Renal cortical epithelial cell (primary cell): ENCODE results near the gene BCL2L15. TPM values are rescaled to one million over a fixed set of nuclear protein-coding genes. Genes with fewer than 3 reads are reported as not detected.
"Not testable (repeated sequence)": the region's sequence is repeated elsewhere in the genome, so short reads cannot be mapped to it uniquely, and the experiment has no call there.

Experiments used
- DNase-seq: peaks from one replicate; pipeline ENCODE4 v3.0.0-alpha.2; 2011; ENCODE audit warnings: low read depth
- total RNA-seq: library from RNA; depleted of rRNA; stranded (reverse); fragments of >200 nt; gene quantifications from 2 replicates; pipeline ENCODE4 v1.2.3, GENCODE V29; 2014

The BCL2L15 gene
- total RNA-seq, 1 donor from 2014 or later: 8.5 TPM

DNA sequence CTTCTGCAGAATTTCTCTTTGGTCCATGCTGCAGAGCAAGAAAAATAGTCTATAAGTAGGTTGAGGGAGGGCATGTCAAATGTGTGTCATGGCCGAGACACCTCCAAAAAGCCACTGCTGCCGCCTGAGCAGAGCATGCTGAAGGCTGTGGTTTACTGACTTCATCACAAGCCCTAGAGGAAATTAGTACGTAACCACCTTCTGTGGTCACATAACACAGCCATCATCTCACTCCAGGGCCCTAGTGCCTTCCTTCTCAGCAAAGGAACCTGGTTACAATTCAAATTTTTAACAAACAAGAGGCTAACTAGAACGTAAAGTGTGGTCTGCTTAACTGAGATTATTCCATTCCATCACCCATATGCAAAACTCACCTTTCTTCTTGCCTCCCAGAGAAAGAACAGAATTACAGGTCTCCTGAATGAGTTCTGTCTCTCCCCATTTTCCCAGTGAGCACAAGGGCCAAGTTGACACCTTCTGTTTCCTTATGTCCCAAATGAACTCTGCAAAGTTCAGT lies 15.7 kb downstream of the BCL2L15 start, which contains the start of gene PTPN22:
Gene PTPN22 (minus strand): TSS at position 116 of the 517 bp plus-strand sequence.
- DNase-seq: peak; percentile 84

DNA sequence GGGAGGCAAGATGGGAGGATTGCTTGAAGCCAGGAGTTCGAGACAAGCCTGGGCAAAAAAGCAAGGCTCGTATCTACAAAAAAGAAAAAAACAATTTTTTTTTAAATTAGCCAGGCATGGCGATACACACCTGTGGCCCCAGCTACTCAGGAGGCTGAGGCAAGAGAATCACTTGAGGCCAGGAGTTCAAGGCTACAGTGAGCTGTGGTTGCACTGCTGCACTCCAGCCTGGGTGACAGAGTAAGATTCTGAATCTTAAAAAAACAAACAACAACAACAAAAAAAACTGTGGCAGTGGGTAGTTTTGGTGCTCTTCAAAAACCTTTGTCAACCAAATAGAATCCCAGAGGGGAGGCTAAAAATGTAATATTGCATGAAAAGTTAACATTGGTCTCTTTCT lies 16.6 kb downstream of the BCL2L15 start:
- DNase-seq: no peak

DNA sequence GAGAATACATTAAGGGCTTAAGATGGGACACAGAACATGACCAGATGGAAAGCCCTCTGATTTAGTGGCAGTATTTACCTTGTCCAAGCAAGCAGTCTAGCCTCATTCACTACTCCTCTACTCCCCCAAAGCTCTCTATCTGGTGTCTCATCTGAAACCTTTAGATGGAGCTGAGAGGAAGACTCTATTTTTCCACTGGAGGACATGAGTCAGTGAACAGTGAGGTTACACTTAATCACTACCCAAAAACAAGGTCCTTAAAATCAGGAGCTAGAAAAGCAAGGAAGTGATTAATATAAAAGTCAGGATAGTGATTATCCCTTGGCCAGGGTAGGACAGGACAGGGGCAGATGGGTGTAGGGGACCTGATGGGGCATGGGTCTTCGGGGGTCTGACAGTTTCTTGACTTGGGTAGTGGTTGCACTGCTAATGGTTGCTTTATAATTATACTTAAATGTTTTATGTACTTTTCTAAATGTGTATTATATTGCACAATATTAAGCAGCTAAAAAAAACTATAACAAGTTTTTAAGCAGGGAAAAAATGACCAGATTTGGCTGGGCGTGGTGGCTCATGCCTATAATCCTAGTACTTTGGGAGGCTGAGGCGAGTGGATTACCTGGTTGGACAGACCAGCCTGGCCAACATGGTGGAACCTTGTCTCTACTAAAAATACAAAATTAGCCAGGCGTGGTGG lies 18.8 kb downstream of the BCL2L15 start:
- peak; percentile 43 for DNase-seq

DNA sequence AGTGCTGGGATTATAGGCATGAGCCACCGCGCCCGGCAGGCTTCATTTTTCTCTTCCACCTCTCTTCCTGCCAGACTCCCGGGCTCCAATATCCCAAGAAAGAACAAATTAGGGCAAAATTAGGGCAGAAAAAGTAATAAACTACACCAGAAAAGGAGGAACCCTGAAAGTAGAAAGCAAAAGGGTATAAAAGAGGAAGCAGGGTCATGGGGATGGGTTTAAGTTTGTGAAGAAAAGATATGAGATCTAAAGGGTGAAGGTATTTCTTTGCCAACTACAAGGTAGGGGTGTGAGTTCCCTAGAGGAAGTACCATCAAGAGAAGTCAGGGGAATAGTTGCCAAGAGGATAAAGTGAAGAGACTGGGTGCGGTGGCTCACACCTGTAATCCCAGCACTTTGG lies 25.7 kb downstream of the BCL2L15 start:
- no peak for DNase-seq

DNA sequence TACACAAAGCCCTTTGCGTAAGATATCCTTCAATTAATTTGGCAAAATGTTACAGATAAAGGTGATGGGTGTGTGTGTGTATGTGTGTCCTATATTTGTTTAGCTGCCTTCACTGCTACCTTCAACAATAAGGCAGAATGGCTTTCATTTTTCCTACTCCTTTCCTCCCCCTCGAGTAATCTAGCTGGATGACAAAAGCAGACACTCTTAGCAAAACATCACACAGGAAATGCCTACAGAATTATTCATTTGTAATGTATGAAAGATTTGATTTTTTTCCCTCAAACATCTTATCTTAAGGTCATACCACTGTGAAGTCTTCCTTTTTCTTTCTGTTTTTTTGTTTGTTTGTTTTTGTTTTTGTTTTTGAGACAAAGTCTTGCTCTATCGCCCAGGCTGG lies 26.5 kb downstream of the BCL2L15 start:
- DNase-seq: peak; percentile 46

DNA sequence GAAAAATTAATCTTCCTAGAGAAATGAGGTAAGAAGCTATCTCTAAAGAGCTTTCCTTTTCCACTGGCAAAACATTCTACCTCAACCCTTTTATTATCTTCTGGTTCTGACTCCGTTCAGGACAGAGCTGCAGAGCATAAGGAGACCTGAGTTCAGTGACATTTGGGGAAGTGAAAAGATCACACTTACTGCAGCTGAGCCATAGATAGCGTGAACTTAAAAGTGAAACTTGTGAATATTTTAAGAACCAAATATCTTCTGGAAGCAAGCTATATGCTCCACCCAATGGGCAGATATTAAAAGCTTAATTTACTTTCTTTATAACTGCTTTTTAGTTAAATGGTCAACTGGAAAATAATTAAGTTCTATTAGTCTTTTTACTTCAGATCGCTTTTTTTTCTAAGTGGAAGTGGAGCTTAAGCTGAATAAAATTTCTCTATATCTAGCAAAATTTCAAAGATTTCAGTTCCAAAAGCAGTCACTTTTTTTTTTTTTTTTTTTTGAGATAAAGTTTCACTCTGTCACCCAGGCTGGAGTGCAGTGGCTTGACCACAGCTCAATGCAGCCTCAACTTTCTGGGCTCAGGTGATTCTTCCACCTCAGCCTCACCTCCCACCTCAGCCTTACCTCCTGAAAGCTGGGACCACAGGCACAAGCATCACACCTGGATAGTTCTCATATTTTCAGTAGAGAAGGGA lies 27.8 kb downstream of the BCL2L15 start:
- no peak for DNase-seq

DNA sequence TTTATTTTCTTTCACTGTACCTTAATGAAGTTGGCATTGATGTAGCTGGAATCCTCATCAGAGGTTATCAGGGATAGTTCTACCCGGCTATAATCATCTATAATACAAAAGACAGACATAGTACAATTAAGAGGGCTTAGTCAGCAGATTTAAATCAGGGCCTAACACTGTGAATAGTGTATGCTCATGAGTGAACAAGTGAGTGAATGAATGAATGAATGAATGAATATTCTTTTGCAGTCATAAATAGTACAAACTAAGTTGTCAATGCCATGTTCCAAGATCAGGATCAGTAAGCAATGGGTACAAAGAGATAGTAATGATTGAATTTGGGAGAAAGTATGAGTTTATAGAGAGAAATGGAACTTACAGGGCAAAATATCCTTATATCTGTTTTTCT lies 28.4 kb downstream of the BCL2L15 start:
- DNase-seq: no peak

DNA sequence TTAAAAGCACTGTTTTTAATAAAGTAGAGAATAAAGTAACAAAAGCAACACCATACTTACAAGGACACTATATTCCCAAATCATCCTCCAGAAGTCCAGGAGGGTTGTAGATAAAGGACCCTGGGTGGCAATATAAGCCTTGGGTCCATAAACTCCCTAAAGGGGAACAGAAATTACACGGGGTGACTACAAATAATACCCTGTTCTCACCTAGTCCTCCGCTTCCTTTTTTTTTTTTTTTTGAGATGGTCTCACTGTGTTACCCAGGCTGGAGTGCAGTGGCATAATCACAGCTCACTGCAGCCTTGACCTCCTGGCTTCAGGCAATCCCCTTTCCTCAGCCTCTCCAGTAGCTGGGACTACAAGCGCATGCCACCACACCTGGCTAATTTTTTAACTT lies 29.0 kb downstream of the BCL2L15 start:
- DNase-seq: no peak

DNA sequence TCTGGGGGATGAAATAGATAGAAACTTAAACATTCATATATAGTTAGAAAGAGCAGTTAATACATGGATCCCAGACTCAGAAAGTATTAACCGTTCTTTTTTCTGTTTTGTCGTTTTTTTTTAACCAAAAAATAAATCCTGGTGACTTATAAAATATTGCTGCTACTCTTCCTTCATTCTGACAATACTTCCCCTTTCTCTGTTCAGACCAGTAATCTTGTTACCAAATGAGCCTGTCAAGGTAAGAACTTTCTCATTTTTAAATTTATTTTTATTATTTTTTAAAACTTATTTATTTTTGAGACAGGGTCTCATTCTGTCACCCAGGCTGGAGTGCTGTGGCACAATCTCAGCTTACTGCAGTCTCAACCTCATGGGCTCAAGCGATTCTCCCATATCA lies 29.6 kb downstream of the BCL2L15 start:
- no peak for DNase-seq

DNA sequence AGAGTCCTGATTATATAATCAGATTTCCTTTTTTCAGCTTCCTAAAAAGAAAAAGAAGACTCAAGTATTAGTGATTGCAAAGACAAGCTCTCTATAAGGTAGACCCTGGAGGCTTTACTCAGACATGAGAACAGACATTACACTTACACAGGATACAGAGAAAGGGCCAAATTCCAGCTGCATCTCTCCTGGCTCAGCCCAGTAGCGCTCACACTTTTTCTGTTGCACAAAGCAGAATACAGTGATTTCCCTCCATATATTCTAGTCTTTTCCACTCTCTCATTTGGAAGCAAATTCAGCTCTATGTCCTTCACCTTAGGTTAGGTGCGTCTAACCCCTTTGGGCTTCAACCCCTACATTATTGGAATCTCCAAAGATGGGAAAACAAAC lies 31.0 kb downstream of the BCL2L15 start:
- DNase-seq: no peak

DNA sequence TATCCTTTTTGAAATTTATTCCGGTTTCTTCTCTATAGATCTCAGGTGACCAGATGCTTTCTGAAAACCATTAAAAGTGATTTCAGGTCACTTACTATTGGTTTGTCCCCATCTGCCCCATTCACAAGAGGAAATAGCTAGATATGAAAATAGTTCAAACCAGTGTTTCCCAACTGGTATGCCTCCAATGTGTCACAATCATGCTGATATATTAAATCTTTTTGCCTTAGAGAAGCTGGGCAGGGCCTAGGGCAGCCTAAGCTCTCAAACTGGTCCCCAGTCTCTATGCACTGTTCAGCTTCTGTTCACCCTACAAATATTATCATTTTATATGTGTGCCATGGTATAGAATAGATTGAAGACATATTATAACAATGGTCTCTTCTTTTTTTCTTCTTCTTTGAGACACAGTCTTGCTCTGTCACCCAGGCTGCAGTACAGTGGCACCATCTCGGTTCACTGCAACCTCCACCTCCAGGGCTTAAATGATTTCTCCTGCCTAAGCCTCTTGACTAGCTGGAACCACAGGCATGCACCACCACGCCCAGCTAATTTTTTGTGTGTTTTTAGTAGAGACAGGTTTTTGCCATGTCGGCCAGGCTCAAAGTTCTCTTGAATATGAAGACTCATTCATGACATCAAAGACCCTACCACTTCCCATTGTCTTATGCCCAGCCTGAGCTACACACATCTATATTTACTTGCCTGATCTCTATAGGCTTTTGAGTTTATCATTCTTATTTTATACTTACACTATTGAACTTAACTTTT lies 31.6 kb downstream of the BCL2L15 start:
- no peak for DNase-seq

DNA sequence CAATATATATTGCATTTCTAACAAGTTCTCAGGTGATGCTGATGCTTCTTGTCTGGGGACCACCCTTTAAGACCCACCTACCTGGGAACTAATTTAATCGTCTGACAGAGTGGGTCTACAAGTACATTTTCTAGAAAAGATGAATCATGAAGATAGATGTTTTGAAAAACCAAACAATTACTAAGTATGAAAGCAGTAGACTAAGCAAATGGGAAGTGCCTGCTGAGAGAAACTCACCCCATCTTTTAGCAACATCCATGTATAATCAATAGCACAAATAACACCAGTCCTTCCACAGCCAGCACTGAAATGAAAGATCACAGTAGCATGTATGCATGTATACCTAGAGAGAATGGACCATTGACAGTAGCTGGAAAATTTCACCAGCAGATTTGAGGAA lies 33.1 kb downstream of the BCL2L15 start:
- DNase-seq: no peak

DNA sequence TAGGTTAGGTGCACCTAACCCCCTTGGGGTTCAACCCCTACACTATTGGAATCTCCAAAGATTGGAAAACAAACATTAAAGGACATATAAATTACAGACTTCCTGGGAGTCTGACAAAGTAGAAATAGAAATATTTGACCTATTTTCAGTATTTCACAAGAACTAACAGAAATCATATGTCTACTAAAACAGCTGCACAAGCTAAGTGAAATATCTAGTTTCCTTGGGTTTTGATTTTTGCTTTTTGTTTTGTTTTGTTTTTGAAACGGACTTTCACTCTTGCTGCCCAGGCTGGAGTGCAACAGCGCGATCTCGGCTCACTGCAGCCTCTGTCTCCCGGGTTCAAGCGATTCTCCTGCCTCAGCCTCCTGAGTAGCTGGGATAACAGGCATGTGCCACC lies 34.7 kb downstream of the BCL2L15 start:
- not testable (repeated sequence) for DNase-seq

DNA sequence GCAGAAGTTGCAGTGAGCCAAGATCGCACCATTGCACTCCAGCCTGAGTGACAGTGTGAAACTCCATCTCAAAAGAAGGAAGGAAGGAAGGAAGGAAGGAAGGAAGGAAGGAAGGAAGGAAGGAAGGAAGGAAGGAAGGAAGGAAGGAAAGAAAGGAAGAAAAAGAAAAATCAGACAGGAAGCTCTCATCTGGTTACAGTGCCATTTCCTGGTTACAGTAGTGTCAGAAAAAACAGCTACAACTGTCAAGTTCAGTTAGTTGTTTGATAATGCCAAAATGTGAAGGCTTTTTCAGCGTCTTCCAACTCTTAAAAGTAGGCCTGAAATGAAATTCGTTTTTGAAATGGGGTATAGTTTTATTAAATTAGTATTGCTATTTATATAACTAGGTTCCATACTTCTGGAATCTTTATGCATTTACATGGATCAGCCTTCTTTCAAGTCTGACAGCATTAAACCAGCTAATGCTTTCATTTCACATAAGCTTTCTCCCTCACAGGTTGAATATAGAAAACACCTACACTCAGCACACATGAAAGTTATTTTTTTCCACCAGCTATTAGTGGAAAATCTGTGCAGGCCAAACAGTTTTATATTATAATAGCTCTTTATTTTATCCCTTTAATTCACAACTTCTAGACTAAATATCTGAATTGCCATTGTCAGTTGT lies 37.1 kb downstream of the BCL2L15 start:
- DNase-seq: no peak

DNA sequence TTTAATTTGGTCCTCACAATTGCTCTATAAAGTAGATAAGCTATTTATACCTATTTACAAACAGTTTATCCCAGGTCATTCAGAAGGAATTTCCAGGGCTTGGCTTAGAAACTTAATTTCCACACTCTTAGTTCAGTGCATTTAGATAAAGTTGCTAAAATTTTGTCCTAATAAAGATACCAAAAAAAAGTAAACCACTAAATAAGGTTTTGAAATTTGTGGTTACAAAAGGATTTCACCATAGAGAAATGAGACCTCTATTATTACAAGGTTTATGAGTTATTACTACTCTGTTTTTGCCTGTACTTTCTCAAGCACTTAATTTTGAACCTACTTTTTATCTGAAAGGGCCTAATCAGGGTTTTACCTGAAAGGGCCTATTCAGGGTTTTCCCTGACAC lies 38.3 kb downstream of the BCL2L15 start:
- DNase-seq: no peak

DNA sequence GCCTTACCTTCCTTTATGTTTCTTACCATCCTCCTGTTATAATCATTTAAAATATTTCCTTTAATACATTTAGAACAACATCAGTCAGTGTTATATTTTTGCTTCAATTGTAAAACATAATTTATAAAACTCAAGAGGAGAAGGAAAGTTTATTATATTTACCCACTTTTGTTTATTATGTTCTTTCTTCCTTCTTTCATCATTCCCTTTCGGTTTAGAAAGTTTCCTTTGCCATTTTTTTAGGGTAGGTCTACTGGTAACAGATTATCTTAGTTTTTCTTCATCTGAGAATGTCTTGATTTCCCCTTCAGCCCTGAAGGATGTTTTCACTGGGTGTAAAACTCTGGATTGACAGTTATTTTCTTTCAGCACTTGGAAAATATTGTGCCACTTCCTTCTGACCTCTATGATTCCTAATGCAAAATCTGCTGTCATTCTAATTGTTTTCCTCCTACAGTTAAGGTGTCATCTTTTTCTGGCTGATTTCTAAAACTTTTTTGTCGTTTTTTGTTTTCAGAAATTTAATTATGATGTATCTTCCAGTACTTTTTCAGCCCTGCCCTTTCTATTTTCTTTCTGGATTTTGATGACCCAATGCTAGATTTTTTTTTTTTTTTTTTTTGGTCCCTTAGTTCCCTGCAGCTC lies 40.9 kb downstream of the BCL2L15 start:
- no peak for DNase-seq

DNA sequence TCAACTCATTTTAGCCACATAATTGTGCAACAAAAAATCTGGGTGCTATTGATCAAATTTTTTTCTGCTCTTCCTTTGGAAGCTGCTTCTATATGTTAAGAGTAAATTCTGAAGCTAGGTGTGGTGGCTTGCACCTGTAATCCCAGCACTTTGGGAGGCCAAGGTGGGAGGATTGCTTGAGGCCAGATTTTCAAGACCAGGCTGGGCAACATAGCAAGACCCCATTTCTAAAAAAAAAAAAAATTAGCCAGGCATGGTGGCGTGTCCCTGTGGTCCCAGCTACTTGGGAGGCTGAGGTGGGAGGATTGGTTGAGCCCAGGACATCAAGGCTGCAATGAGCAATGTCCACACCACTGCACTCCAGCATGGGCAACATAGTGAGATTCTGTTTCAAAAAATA lies 50.8 kb downstream of the BCL2L15 start:
- DNase-seq: no peak

DNA sequence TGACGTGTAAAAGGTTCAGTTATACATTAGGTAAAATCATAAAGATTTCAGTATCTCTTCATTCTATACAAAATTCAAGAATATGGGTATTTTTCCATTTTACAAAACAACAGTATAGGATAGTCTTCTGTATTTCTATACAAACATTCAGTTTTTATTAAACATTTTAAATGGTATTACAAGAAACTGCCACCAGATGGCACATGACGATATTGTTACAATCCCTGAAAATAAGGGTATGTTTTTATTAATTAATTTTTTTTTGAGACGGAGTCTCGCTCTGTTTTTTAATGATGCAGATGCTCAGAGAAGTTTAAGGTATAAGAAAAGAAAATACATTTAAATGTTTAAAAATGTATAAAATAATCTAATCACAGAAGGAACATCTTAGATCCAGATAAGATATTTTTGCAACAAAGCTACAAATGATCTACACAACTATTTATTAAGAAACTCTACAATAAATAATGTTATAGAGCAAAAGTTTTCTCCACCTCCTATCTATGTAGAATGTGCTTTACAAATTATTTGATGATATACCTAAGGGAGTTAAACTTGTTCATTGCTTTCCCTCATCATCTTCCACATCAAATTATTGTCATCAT lies 51.6 kb downstream of the BCL2L15 start:
- DNase-seq: peak; percentile 56

DNA sequence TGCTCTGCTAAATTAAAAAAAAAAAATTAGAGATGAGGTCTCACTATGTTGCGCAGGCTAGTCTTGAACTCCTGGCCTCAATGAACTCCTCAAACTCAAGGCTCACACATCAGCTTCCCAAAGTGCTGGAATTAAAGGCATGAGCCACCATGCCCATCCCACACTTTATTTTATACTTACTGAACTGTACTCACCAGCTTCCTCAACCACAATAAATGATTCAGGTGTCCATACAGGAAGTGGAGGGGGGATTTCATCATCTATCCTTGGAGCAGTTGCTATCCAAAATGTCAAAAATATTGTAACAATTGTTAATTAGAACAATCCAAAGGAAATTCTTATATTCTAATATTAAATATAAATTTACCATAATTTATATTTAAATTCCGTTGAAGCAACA lies 52.7 kb downstream of the BCL2L15 start:
- no peak for DNase-seq
